GM18505 (cell line): ENCODE measurements around the gene ATP2B3.

ENCODE experiments used
- ATAC-seq: cut with Tn5 transposase; IDR thresholded peaks from one replicate; pipeline ENCODE4 v1.9.1; 2021; ENCODE audit not compliant: unreplicated experiment
- POLR2A ChIP-seq: IDR thresholded peaks from 4 replicates; pipeline ENCODE4 v1.6.1; 2011; ENCODE audit warnings: borderline replicate concordance; ENCODE audit not compliant: insufficient read depth, insufficient read length; ENCODE audit errors: extremely low read depth

ATP2B3 gene

DNA sequence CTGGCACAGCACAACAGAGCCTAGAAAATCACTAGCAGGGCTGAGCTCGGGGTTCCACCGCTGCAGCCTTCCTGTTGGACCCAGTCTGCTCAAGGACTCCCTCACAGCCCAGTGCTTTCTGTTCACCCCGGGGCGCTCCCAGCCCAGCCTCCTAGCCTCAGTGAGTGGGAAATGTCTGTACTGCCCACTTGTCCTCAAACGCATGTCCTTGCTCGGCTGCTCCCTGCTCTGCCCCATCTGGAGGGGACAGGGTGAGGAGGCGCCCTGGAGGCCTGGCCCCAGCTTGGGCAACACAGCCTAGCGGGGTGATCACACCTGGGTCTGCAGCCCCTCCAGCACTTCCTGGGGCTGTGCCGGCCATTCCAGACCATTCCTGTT is 93.4 kb downstream of the ATP2B3 start:
- no peak for TF ChIP-seq POLR2A
- ATAC-seq: no peak

- no peak for TF ChIP-seq POLR2A
Measured at GRCh38 chrX:153611298-153612095, 94.1 kb downstream of the ATP2B3 start.

DNA sequence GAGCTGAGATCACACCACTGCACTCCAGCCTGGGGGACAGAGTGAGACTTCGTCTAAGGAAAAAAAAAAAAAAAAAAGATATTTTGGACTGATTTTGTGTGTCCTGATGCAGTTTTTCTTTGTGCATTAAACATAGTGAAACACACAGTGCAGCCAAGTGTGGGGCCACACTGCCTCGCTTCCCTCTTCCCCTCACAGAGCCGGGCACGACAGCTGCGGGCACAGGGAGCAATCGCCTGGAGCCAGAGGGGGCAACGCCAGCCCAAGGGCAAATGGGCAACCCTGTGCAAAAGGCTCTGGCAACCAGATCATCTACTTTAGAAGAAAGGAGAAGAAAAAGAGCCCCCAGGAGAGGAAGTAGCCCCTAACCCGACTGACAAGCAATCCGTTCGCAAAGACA is 95.0 kb downstream of the ATP2B3 start:
- no peak for TF ChIP-seq POLR2A
- no peak for ATAC-seq

More at GRCh38 chrX:153611298-153612095, 94.1 kb downstream of the ATP2B3 start:
- ATAC-seq: no peak

DNA sequence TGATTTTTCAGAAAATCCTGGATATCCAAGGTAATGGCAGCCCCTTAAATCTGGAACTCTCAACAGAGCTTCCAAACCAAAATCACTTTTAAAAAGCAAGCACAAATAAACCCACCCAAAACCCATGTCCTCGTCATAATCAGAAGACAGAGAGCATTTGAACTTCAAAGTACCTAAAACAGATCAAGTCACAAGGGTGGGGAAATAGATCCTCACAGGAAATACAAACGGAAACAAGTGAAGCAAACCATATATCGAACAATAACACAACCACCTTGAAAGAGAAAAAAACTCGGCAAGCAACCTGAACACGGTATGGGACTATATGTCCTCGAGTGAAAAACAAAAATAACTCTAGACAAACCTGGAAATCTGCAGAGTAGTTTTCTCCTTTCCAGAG is 97.4 kb downstream of the ATP2B3 start:
- TF ChIP-seq POLR2A: no peak

GRCh38 chrX:153620576-153620975 is 103.1 kb downstream of the ATP2B3 start:
- ATAC-seq: no peak

More for the DNA sequence above, 97.4 kb downstream of the ATP2B3 start:
- ATAC-seq: no peak

DNA sequence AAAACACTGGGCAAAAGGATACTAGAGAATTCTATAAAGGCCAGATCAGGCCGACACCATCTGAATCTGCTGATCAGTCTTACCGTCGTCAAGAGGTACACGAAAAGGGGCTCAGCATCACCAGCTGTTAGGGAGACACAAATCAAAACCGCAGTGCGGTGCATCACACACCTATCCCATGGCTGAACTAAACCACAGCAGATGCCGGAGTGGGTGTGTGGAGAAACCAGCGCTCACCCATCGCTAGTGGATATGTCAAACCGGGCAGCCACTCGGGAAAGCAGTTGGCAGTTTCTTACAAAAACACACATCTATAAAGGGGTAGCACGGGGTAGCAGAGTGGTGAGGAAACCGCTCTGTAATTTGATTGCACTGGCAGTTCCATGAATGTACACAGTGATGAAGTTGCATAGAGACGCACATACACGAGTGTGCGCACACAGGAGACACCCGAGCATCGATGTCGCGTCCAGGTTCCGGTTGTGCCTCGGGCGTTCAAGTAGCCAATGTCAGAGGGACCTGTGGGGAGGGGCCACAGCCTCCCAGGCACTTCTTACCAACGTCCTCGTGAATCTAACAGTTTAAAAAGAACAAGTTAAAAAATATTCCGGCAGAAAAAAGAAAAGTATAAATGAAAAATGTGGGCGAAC is 104.6 kb downstream of the ATP2B3 start:
- no peak for ATAC-seq
- no peak for TF ChIP-seq POLR2A

More at GRCh38 chrX:153620576-153620975, 103.1 kb downstream of the ATP2B3 start:
- no peak for TF ChIP-seq POLR2A

DNA sequence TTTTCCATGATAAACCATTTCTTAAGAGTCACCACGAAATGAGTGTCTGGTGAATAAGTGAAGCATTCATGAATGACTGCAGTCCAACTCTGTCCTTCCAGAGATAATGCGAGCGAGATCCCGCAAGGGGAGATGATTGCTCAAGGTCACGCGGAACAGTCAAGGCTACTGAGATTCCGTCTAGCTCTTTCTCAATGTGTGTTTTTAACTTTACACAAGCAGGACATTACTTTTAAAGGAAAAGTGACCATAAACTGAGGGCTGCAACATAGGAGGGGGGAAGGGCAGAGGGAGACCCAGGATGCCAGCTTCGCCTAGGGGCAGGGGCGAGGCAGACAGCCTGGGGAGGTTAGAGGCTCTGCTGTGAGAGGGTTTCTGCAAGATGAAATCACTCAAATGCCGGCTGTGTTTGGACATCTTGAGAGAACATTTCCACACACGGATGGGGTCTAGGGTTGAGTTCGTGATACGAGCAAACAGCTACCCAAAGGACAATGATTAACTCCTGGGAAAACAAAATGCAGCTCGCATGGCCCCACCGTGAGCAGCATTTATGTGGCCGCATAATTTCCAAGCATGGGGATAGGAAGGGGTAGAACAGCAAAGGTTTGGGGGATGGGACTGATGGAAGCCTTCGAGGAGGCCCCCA is 105.3 kb downstream of the ATP2B3 start:
- no peak for ATAC-seq
- no peak for TF ChIP-seq POLR2A

GRCh38 chrX:153623310-153624029 is 106.0 kb downstream of the ATP2B3 start:
- ATAC-seq: no peak

GRCh38 chrX:153624196-153625091 is 107.0 kb downstream of the ATP2B3 start:
- ATAC-seq: no peak
- TF ChIP-seq POLR2A: no peak

More at GRCh38 chrX:153623310-153624029, 106.0 kb downstream of the ATP2B3 start:
- TF ChIP-seq POLR2A: no peak

DNA sequence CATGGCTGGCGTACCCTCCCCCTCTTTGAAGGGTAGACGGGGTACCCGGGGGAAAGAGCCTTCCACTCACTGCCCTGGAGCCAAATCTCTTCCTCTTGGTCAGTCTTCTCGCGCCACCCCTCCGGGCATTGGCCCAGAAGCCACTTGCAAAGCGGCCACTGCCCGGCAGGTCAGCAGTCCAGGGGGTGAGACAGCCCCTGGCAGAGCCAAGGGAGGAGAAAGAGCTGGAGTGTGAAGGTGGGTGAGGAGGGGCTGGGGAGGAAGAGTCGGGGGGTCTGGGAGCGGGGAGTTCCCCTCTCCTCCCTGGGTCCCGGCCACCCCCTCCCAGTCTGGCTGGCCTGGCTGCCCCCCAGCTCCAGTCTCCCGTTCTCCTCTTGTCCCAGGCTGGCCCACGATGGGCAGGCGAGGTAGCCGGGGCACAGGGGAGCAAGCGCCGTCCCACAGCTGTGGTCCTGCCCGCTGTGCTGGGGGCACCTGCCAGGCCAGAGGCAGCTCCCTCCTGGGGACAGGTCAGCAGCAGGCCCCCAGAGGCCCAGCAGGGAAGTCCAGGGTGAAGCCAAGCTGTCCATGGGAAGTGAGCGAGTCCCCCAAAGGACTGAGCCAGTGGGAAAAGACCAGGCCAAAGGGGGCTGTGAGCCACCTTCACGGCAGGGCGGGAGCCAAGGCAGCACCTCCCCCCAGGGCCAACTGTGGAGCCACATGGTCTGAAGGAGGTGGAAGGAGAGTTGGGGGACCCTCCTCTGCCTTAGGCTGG is 108.0 kb downstream of the ATP2B3 start:
- no peak for ATAC-seq
- no peak for TF ChIP-seq POLR2A

GRCh38 chrX:153626025-153626633 is 108.7 kb downstream of the ATP2B3 start:
- TF ChIP-seq POLR2A: no peak

DNA sequence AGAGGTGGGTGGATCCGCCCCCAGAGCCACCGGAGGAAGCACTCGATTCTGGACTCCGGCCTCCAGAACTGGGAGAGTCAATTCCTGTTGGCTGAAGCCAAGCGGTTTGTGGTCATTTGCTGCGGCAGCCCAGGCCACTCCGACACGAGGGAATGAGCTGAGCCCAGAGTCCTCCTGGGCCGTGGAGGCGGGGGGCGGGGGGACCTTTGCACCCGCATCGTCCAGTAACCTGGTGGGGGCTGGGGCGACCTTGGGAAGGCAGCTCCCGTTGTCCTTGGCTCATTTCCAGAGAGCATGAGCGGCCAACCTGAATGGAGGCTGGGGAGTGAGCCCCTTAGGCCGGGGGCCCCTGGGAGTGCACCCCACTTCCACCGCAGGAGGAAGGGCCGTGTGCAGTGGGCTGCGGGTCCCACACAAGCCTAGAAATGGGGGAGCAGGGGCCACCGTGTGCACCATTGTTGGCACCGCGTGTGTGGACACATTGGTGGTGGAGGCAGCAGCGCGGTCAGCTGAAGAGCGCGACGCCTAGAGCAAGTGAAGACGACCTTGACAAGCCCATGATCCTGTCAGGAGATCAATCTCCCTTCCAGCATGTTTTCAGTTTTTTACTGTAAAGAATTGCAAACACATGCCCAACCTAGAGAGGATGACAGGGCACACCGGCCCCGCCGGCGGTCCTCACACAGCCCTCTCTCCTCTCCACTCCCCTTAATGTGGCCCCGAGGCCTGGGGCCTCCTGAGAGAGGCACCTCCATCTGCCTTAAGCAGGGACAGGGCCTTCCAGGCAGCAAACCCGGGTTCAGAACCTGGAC is 109.6 kb downstream of the ATP2B3 start:
- TF ChIP-seq POLR2A: no peak
- ATAC-seq: no peak

More at GRCh38 chrX:153626025-153626633, 108.7 kb downstream of the ATP2B3 start:
- no peak for ATAC-seq
